HG03039 (cell line): Measurements from ENCODE around the gene PPARD.

Source experiments
- ATAC-seq: cut with Tn5 transposase; IDR thresholded peaks from one replicate; pipeline ENCODE4 v1.9.1; 2021; ENCODE audit warnings: mild to moderate bottlenecking, moderate library complexity; ENCODE audit not compliant: unreplicated experiment

PPARD gene

DNA sequence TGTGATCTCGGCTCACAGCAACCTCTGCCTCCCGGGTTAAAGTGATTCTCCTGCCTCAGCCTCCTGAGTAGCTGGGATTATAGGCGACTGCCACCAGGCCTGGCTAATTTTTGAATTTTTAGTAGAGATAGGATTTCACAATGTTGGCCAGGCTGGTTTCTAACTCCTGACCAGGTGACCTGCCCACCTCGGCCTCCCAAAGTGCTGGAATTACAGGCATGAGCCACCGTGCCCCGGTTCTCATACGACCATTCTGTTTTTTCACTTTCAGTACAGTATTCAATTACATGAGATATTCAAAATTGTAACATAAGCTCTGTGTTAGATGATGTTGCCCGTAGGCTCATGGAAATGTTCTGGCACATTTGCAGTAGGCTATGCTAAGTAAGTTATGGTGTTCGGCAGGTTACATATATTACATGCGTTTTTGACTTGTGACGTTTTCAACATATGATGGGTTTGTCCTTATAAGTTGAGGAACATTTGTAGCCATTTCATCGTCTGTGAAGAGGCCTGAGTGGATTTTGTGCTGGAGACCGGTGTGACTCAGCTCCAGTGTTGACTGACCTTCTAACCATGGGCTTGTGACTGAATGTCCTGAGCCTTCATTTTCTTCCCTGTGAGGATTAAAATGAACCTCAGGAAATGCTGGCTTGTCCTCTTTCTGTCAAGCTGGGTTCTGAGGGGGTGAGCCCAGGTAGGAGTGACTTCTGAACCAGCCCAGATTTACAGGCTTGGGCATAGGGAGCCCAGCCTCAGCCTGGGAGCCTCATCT is 12.2 kb downstream of the PPARD start:
- no peak for ATAC-seq

- ATAC-seq: no peak
These were observed 14.0 kb downstream of the PPARD start for GRCh38 chr6:35356391-35356790.

DNA sequence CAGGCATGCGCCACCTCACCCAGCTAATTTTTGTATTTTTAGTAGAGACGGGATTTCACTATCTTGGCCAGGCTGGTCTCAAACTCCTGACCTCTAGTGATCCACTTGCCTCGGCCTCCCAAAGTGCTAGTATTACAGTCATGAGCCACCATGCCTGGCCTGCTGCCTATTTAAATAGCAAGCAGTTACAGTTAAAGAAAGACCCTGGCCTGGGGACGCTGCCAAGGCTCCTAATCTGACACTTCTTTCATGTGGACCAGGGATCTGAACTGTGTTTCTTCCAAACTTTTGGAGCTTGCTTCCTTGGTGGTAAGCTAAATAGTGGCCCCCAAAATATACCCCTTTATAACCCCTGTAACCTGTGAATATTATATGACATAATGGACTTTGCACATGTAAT is 15.3 kb downstream of the PPARD start:
- ATAC-seq: no peak

DNA sequence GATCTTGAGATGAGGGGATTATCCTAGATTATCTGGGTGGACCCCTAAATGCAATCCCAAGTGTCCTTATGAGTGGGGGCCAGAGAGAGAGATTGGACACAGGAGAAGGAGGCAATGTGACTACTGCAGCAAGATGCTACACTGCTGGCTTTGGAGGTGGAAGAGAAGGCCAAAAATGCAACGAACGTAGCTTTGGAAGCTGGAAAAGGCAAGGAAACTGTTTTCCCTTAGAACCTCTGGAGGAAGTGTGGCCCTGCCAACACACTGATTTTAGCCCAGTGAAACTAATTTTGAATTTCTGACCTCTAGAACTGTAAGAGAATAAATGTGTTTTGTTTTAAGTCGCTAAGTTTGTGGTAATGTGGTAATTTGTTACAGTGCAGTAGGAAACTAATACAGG is 15.7 kb downstream of the PPARD start:
- ATAC-seq: no peak

GRCh38 chr6:35359346-35359743 is 17.0 kb downstream of the PPARD start:
- no peak for ATAC-seq

DNA sequence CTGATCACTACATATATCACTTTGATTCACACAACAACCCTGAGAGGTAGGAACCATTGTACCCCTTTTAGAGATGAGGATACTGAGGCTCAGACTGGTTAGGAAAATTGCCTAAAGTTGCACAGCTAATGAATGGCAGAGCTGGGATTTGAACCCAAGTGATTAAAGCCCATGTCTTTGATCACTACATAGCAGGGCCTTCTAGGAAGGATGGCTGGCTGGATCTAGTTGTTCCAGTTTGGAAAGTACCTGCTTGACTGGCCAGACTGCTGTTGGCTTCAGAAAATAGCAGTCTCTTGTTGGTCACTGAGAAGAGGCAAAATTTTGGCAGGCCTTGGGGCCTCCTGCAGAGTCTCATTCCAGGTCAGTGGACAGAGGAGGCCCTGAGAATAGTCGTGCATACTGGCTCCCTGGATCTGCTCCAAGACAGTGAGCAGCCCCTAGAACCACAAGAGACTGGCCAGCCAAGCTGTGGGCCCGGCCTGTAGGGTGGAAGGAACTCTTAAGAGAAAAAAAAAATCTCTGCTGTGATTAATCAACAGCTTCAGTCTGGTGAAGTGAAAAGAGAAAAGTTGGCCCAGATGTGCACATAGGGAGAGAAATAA is 17.5 kb downstream of the PPARD start:
- ATAC-seq: no peak

GRCh38 chr6:35360349-35361138 is 18.2 kb downstream of the PPARD start:
- no peak for ATAC-seq

GRCh38 chr6:35362200-35362599 is 19.8 kb downstream of the PPARD start:
- ATAC-seq: no peak

DNA sequence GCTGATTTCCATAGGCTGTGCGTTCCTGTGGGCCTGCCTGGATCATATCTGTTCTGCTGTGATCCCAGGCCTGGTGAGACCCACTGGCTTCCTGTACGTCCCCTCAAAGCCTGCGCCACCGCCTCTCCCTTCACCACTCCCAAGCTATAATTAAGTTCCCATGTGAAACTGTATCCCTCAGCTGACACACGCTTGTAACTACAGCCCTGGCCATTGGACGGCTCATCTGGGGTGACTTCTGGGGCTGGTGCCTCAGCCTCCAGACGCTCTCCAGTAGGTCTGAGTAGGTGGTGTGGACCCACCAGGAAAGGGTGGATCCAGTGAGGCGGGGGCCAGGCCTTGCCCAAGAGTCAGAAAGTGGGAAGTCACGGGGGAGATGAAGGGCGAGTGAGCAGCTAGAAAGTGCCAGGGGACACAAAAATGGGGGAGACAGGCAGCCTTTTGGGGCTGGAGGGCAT is 21.0 kb downstream of the PPARD start:
- no peak for ATAC-seq

- no peak for ATAC-seq
These were observed 23.3 kb downstream of the PPARD start for GRCh38 chr6:35365594-35366203.

DNA sequence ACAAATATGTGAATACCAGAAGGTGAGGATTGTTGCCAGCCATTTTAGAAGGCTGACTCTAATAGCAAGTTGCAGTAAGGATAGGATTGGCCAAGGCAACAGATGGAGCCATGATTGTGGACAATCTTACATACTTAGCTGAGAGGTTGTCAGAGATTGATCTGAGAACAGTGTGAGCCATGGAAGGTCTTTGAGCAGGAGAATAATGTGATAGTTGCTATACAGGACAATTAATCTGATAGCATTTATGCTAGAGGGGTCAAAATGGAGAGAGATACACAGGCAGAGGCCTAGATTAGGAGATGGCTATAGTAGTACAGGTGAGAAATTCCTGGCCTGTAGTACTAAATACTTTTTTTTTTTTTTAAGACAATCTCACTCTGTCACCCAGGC is 23.8 kb downstream of the PPARD start:
- no peak for ATAC-seq

DNA sequence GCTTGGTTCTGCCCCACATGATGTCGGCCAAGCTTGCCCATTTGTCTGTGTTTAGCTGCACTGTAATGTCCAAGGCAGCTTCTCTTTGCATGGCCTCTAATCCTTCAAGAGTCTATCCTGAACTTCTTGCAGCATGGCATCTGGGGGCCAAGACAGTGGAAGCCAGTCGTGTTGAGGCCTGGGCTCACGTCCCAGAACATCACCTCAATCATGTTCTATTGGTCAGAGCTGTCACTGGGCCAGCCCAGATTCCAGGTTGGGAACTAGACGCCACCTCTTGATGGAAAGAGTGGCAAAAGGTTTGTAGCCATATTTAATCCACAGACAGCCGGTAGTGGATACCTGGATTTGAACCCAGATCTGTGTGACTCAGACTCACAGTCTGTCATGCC is 25.3 kb downstream of the PPARD start:
- no peak for ATAC-seq

- ATAC-seq: no peak
These were observed 25.9 kb downstream of the PPARD start for GRCh38 chr6:35368038-35368887.

- ATAC-seq: no peak
These were observed 27.9 kb downstream of the PPARD start for GRCh38 chr6:35370124-35370741.

GRCh38 chr6:35370785-35371493 is 28.6 kb downstream of the PPARD start:
- ATAC-seq: no peak

DNA sequence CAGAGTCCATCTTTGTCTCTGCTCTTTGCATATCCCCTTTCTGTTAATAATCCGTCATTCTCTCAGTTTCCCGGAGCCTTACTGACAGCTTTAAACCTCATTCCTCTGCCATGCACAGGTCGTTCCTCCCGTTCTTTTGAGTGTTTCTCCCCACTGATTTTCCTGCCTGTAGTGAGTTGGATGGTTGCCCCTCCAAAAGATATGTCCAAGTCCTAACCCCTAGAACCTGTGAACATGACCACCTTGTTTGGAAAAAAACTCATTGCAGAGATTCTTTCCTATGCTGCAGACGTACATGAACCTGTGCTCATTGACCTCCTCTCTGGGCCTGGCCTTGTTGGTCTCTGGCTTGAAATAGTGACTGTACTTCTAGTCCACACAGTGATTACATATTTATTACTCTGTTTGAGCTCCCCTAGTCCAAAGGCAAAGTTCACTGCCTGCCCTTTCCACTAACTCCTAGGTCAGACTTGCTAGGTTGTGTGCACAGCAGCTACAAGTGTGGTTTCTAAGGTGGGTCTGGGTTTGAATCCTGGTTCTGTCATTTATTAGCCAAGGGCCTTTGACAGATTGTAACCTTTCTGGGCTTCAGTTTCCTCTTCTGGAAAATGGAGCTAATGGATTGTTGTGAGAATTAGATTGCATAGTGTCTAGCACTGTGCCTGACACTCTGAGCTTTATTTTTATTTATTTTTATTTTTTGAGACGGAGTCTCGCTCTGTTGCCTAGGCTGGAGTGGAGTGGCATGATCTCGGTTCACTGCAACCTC is 29.3 kb downstream of the PPARD start:
- ATAC-seq: no peak

- no peak for ATAC-seq
These were observed 30.3 kb downstream of the PPARD start for GRCh38 chr6:35372633-35373032.

DNA sequence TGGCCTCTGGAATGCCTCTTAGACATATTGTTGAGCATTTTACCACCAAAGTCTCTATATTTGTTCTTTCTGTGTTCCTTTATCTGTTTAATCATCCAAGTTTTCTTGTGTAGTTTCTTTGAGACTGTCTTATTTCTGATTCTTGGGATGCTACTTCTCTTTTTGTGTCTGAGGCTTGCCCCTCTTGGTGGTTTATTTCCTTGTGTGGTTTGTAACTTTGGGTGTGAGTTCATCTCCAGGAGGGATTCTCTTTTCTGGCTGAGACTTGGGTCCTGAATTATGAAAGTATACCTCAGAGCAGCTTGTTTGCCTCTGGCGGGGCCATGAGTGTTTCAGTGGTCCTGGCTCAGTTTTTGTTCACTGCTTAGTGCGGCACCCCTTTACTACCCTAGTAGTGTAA is 33.9 kb downstream of the PPARD start:
- no peak for ATAC-seq

GRCh38 chr6:35377002-35377401 is 34.6 kb downstream of the PPARD start:
- no peak for ATAC-seq
